ENCODE results near the gene SCAMP2. TPM values are rescaled to one million over a fixed set of nuclear protein-coding genes. Genes with fewer than 3 reads are reported as not detected.
"Not testable (repeated sequence)": the region's sequence is repeated elsewhere in the genome, so short reads cannot be mapped to it uniquely, and the experiment has no call there.

SCAMP2 gene
- total RNA-seq, 1 donor from 2014 or later: 15.7 TPM

GRCh38 chr15:74892313-74892712, 19.1 kb upstream of the SCAMP2 start:
- peaks cover 27 to 44% (median 37%) of the 10 kb centered on the region in 3 donors for H3K4me1 ChIP-seq (ENCODE audit: control insufficient read depth in 3 of 3, insufficient read depth in 3 of 3, low read length in 3 of 3)
- no peak overlapping the region for H3K4me3 ChIP-seq (ENCODE audit: low read length in 3 of 3)
- no peak overlapping the region for H3K27ac ChIP-seq (ENCODE audit: low read depth, low read length)

GRCh38 chr15:74891469-74891868, 18.3 kb upstream of the SCAMP2 start:
- Histone ChIP-seq H3K4me1 (ENCODE audit: control insufficient read depth in 3 of 3, insufficient read depth in 3 of 3, low read length in 3 of 3) (peaks cover 27 to 44% (median 37%) of the 10 kb centered on the region in 3 donors), H3K27me3 (ENCODE audit: control insufficient read depth in 3 of 3, insufficient read depth in 3 of 3, low read length in 3 of 3) (no peaks in the 10 kb centered on the region), H3K9me3 (ENCODE audit: control insufficient read depth in 3 of 3, low read length in 3 of 3) (no peaks in the 10 kb centered on the region), H3K4me3 (ENCODE audit: low read length in 3 of 3) (no peak overlapping the region), H3K36me3 (ENCODE audit: control insufficient read depth in 3 of 3, insufficient read depth in 3 of 3, low read length in 3 of 3) (peaks cover 28 to 29% (median 28%) of the 10 kb centered on the region in 3 donors), H3K9ac (ENCODE audit: low read depth in 1 of 3, low read length in 3 of 3) (peak overlapping the region in 1 of 3 donors; percentile 99), H3K27ac (ENCODE audit: low read depth, low read length) (peak overlapping the region; percentile 82)

More at GRCh38 chr15:74892313-74892712, 19.1 kb upstream of the SCAMP2 start:
- Histone ChIP-seq H3K9ac (ENCODE audit: low read depth in 1 of 3, low read length in 3 of 3) (no peak overlapping the region), H3K36me3 (ENCODE audit: control insufficient read depth in 3 of 3, insufficient read depth in 3 of 3, low read length in 3 of 3) (peaks cover 36 to 37% (median 37%) of the 10 kb centered on the region in 3 donors), H3K27me3 (ENCODE audit: control insufficient read depth in 3 of 3, insufficient read depth in 3 of 3, low read length in 3 of 3) (no peaks in the 10 kb centered on the region), H3K9me3 (ENCODE audit: control insufficient read depth in 3 of 3, low read length in 3 of 3) (no peaks in the 10 kb centered on the region)

GRCh38 chr15:74890665-74890960, 17.4 kb upstream of the SCAMP2 start:
- H3K9me3 ChIP-seq (ENCODE audit: control insufficient read depth in 3 of 3, low read length in 3 of 3): no peaks in the 10 kb centered on the region
- peaks cover 20 to 23% (median 22%) of the 10 kb centered on the region in 3 donors for H3K36me3 ChIP-seq (ENCODE audit: control insufficient read depth in 3 of 3, insufficient read depth in 3 of 3, low read length in 3 of 3)
- peak overlapping the region; percentile 82 for H3K27ac ChIP-seq (ENCODE audit: low read depth, low read length)
- peaks cover 27 to 44% (median 37%) of the 10 kb centered on the region in 3 donors for H3K4me1 ChIP-seq (ENCODE audit: control insufficient read depth in 3 of 3, insufficient read depth in 3 of 3, low read length in 3 of 3)
- H3K4me3 ChIP-seq (ENCODE audit: low read length in 3 of 3): peak overlapping the region; percentile 85 to 99 (median 90)
- H3K27me3 ChIP-seq (ENCODE audit: control insufficient read depth in 3 of 3, insufficient read depth in 3 of 3, low read length in 3 of 3): no peaks in the 10 kb centered on the region
- peak overlapping the region; percentile 90 to 99 (median 96) for H3K9ac ChIP-seq (ENCODE audit: low read depth in 1 of 3, low read length in 3 of 3)

GRCh38 chr15:74889883-74890664, 16.9 kb upstream of the SCAMP2 start, which contains the start of gene MPI:
Gene MPI (plus strand): TSS chr15:74890042. CDS start chr15:74890074, 32 bp downstream.
- H3K9ac ChIP-seq (ENCODE audit: low read depth in 1 of 3, low read length in 3 of 3): peak within 1 kb of the TSS; percentile 90 to 99 (median 96)
- peaks cover 20 to 23% (median 22%) of the 10 kb centered on the region in 3 donors for H3K36me3 ChIP-seq (ENCODE audit: control insufficient read depth in 3 of 3, insufficient read depth in 3 of 3, low read length in 3 of 3)
- peak within 1 kb of the TSS; percentile 85 to 99 (median 90) for H3K4me3 ChIP-seq (ENCODE audit: low read length in 3 of 3)
- no peaks in the 10 kb centered on the region for H3K9me3 ChIP-seq (ENCODE audit: control insufficient read depth in 3 of 3, low read length in 3 of 3)
- peaks cover 27 to 44% (median 37%) of the 10 kb centered on the region in 3 donors for H3K4me1 ChIP-seq (ENCODE audit: control insufficient read depth in 3 of 3, insufficient read depth in 3 of 3, low read length in 3 of 3)
- H3K27ac ChIP-seq (ENCODE audit: low read depth, low read length): peak within 1 kb of the TSS; percentile 82
- no peaks in the 10 kb centered on the region for H3K27me3 ChIP-seq (ENCODE audit: control insufficient read depth in 3 of 3, insufficient read depth in 3 of 3, low read length in 3 of 3)

DNA sequence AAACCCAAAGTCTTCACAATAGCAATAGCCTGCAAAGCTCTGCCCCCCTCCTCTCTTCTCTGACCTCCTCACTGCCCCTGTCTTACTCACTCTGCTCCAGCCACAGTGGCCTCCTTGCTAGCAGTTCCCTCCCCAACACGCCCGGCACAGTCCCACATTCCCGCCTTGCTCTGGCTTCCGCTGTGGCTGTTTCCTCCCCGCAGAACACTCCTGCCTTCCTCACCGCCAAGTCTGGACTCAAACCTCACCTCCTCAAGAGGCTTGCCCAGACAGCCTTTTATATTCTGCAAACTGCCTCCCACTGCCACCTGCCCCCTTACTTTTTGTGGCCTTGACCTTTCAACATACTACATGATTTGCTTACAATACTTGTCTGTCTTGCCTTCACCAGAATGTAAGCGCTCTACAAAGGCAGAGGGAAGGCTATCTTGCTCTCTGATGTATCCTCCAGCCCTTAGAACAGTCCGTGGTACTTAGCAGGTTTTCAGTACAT, 16.3 kb upstream of the SCAMP2 start:
- no peaks in the 10 kb centered on the region for H3K9me3 ChIP-seq (ENCODE audit: control insufficient read depth in 3 of 3, low read length in 3 of 3)
- H3K27me3 ChIP-seq (ENCODE audit: control insufficient read depth in 3 of 3, insufficient read depth in 3 of 3, low read length in 3 of 3): no peaks in the 10 kb centered on the region
- H3K27ac ChIP-seq (ENCODE audit: low read depth, low read length): peak overlapping the region; percentile 82
- H3K9ac ChIP-seq (ENCODE audit: low read depth in 1 of 3, low read length in 3 of 3): peak overlapping the region; percentile 90 to 99 (median 96)
- H3K4me3 ChIP-seq (ENCODE audit: low read length in 3 of 3): peak overlapping the region; percentile 85 to 99 (median 90)
- peaks cover 20 to 23% (median 22%) of the 10 kb centered on the region in 3 donors for H3K36me3 ChIP-seq (ENCODE audit: control insufficient read depth in 3 of 3, insufficient read depth in 3 of 3, low read length in 3 of 3)
- H3K4me1 ChIP-seq (ENCODE audit: control insufficient read depth in 3 of 3, insufficient read depth in 3 of 3, low read length in 3 of 3): peaks cover 27 to 44% (median 37%) of the 10 kb centered on the region in 3 donors

- peaks cover 19 to 23% (median 21%) of the 10 kb centered on the region in 3 donors for H3K36me3 ChIP-seq (ENCODE audit: control insufficient read depth in 3 of 3, insufficient read depth in 3 of 3, low read length in 3 of 3)
- peaks cover 27 to 44% (median 37%) of the 10 kb centered on the region in 3 donors for H3K4me1 ChIP-seq (ENCODE audit: control insufficient read depth in 3 of 3, insufficient read depth in 3 of 3, low read length in 3 of 3)
- no peak overlapping the region for H3K27ac ChIP-seq (ENCODE audit: low read depth, low read length)
- H3K9me3 ChIP-seq (ENCODE audit: control insufficient read depth in 3 of 3, low read length in 3 of 3): no peaks in the 10 kb centered on the region
- H3K9ac ChIP-seq (ENCODE audit: low read depth in 1 of 3, low read length in 3 of 3): peak overlapping the region in 2 of 3 donors; percentile 38 to 99
- H3K27me3 ChIP-seq (ENCODE audit: control insufficient read depth in 3 of 3, insufficient read depth in 3 of 3, low read length in 3 of 3): no peaks in the 10 kb centered on the region
- peak overlapping the region in 1 of 3 donors; percentile 90 for H3K4me3 ChIP-seq (ENCODE audit: low read length in 3 of 3)
Measured at GRCh38 chr15:74888716-74889115, 15.6 kb upstream of the SCAMP2 start.

DNA sequence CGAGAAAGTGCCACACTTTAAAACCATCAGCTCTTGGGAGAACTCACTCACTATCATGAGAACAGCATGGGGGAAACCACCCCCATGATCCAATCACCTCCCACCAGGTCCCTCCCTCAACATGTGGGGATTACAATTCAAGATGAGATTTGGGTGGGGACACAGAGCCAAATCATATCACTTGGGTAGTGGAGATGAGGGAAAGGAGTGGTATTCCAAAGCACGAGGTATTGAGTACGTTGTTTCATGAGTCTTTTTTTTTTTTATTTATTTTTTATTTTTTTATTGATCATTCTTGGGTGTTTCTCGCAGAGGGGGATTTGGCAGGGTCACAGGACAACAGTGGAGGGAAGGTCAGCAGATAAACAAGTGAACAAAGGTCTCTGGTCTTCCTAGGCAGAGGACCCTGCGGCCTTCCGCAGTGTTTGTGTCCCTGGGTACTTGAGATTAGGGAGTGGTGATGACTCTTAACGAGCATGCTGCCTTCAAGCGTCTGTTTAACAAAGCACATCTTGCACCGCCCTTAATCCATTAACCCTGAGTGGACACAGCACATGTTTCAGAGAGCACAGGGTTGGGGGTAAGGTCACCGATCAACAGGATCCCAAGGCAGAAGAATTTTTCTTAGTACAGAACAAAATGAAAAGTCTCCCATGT, 14.5 kb upstream of the SCAMP2 start:
- H3K4me3 ChIP-seq (ENCODE audit: low read length in 3 of 3); H3K27me3 ChIP-seq (ENCODE audit: control insufficient read depth in 3 of 3, insufficient read depth in 3 of 3, low read length in 3 of 3); H3K9me3 ChIP-seq (ENCODE audit: control insufficient read depth in 3 of 3, low read length in 3 of 3); H3K27ac ChIP-seq (ENCODE audit: low read depth, low read length); H3K9ac ChIP-seq (ENCODE audit: low read depth in 1 of 3, low read length in 3 of 3): not testable (repeated sequence)
- Histone ChIP-seq H3K36me3 (ENCODE audit: control insufficient read depth in 3 of 3, insufficient read depth in 3 of 3, low read length in 3 of 3) (peaks cover 9 to 12% (median 11%) of the 10 kb centered on the region in 3 donors), H3K4me1 (ENCODE audit: control insufficient read depth in 3 of 3, insufficient read depth in 3 of 3, low read length in 3 of 3) (peaks cover 27 to 39% (median 35%) of the 10 kb centered on the region in 3 donors)

DNA sequence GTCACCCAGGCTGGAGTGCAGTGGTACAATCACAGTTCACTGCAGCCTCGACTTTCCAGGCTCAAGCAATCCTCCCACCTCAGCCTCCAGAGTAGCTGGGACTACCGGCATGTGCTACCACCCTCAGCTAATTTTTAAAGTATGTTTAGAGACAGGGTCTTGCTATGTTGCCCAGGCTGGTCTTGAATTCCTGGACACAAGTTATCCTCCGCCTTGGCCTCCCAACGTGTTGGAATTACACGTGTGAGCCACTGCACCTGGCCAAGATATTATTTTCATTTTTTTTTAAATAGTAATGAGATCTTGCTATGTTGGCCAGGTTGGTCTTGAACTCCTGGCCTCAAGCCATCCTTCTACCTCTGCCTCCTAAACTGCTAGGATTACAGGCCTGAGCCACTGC, 12.3 kb upstream of the SCAMP2 start:
- no peak overlapping the region for H3K4me3 ChIP-seq (ENCODE audit: low read length in 3 of 3)
- no peak overlapping the region for H3K27ac ChIP-seq (ENCODE audit: low read depth, low read length)
- H3K4me1 ChIP-seq (ENCODE audit: control insufficient read depth in 3 of 3, insufficient read depth in 3 of 3, low read length in 3 of 3): peaks cover 13 to 18% (median 14%) of the 10 kb centered on the region in 3 donors
- H3K36me3 ChIP-seq (ENCODE audit: control insufficient read depth in 3 of 3, insufficient read depth in 3 of 3, low read length in 3 of 3): no peaks in the 10 kb centered on the region
- H3K27me3 ChIP-seq (ENCODE audit: control insufficient read depth in 3 of 3, insufficient read depth in 3 of 3, low read length in 3 of 3): no peaks in the 10 kb centered on the region
- H3K9ac ChIP-seq (ENCODE audit: low read depth in 1 of 3, low read length in 3 of 3): no peak overlapping the region
- H3K9me3 ChIP-seq (ENCODE audit: control insufficient read depth in 3 of 3, low read length in 3 of 3): peaks cover 0 to 2% (median 0%) of the 10 kb centered on the region in 3 donors

DNA sequence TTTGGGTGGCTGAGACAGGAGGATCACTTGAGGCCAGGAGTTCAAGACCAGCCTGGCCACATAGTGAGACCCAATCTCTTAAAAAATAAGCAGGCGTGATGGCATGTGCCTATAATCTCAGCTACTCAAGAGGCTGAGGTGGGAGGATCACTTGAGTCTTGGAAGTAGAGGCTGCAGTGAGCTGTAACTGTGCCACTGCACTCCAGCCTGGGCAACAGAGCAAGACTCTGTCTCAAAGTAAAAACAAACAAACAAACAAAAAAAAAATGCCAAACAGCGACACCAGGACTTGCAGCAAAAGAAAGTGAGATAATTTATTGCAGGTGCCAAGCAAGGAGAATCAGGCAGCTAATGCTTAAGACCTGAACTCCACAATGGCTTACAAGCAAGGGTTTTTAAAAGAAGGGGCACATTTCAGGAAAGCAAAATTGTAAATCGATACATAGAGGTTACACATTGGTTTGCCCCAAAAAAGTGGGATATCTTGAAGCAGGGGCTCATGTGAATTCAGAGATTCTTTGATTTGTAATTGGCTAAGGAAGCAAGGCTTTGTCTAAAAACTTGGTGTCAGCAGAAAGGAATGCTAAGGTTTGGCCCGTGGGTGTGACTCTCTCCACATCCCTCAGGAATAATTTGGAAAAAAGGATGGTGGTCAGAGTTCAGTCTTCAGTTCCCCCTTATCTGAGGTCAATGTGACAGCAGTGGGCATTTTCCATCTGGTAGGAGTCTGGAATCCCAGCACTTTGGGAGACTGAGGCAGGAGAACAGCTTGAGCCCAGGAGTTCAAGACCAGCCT, 11.5 kb upstream of the SCAMP2 start:
- Histone ChIP-seq H3K4me3 (ENCODE audit: low read length in 3 of 3) (no peak overlapping the region), H3K9me3 (ENCODE audit: control insufficient read depth in 3 of 3, low read length in 3 of 3) (peaks cover 0 to 2% (median 0%) of the 10 kb centered on the region in 3 donors), H3K27ac (ENCODE audit: low read depth, low read length) (no peak overlapping the region), H3K4me1 (ENCODE audit: control insufficient read depth in 3 of 3, insufficient read depth in 3 of 3, low read length in 3 of 3) (peaks cover 9 to 11% (median 9%) of the 10 kb centered on the region in 3 donors), H3K27me3 (ENCODE audit: control insufficient read depth in 3 of 3, insufficient read depth in 3 of 3, low read length in 3 of 3) (no peaks in the 10 kb centered on the region), H3K9ac (ENCODE audit: low read depth in 1 of 3, low read length in 3 of 3) (no peak overlapping the region), H3K36me3 (ENCODE audit: control insufficient read depth in 3 of 3, insufficient read depth in 3 of 3, low read length in 3 of 3) (no peaks in the 10 kb centered on the region)

All from skeletal muscle tissue (tissue), 4 donors.